NCI-H1105 treated with DMSO at 0.1 percent for 48 hours (cell line): ENCODE results near the gene CFAP99.
A peak's percentile ranks its signal among the peaks of the same experiment; 100 is the strongest.

Experiments
- DNase-seq: peaks from one replicate; lab custom pipeline; 2025; lab: John Stamatoyannopoulos, UW

Gene CFAP99

DNA sequence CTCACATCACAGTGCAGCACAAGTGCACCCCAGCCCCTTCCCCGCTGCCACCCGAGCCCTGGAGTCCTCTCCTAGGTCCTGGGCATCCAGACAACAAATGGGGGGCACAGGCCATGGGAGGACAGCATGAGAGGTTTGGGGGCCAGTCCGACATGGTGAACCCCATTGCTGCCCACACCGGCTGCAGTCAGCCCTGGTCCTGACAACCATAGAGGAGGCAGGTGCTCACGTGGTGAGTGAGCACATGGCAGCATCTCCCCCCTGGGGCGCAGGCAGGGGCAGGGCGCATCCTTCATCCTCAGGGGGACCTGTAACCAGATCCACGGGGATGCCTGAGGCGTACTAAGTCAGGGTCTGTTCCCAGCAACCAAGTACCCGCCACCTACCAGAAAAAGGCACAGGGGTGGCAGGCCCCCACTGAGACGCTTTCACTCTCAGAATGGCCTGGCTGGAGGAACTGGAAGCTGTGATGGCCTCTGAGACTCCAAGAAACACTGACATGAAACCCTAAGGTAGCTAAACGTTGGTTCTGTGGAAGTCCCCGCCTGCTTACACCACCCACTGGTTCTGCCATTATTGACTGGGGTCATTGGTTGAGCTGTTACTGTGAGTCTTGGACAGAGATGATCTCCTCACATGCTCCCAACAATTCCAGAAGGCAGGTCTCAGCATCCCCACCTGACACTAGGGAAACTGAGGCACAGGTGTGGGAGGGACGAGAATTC lies 6.8 kb upstream of the CFAP99 start:
- no peak for DNase-seq

- DNase-seq, result no peak
Measured at GRCh38 chr4:2412534-2412884, 6.2 kb upstream of the CFAP99 start.

GRCh38 chr4:2412885-2413716 lies 5.7 kb upstream of the CFAP99 start:
- peak; percentile 29 for DNase-seq

DNA sequence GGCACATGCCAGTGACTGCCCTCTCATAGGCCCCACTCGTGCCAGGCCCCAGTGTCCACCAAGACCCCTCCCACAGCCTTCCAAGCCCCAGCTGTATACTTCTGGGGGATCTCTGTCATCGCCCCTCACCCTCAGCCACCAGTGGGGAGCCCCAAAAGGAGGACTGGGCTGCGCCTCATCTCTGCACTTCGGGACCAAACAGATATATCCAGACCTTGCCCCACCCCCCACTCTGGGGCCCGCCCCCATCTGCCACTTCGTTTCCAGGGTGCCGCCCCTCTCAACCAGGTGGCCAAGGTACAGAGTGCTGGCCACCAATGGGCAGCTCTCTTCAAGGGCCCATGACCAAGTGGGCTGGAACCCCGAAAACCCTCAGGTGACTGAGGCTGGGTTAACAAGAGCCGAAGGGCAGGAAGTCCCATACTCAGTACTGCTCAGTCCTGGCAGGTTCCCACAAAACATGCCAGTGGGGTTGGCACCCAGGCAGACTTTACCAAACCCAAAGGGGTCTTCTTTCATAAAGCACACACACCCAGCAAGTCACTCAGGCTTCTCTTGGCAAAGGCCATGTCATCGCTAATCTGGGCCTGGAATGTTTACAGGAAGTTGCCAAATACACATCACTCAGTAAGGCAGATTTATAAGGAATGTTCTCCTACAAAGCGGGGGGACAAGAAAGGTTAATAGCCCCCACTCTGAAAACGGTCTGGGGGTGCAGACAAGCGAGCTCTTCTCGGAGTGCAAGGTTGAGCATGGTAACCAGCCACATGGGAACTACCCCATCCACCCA lies 4.7 kb upstream of the CFAP99 start:
- DNase-seq, result no peak

DNA sequence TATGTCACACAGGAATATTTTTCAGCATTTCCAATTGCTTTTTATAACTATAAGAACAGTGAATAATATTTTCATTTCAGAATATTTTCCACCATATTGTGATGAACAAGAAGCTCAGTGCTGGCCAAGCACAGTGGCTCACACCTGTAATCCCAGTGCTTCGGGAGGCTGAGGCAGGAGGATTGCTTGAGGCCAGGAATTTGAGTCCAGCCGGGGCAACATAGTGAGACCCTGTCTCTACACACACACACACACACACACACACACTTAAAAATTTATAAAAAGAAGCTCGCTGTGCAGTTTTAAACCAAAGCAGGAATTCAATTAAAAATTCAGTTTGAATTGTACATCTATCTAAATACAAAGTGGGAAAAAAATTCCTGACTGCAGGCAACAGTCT lies 3.5 kb upstream of the CFAP99 start:
- no peak for DNase-seq

DNA sequence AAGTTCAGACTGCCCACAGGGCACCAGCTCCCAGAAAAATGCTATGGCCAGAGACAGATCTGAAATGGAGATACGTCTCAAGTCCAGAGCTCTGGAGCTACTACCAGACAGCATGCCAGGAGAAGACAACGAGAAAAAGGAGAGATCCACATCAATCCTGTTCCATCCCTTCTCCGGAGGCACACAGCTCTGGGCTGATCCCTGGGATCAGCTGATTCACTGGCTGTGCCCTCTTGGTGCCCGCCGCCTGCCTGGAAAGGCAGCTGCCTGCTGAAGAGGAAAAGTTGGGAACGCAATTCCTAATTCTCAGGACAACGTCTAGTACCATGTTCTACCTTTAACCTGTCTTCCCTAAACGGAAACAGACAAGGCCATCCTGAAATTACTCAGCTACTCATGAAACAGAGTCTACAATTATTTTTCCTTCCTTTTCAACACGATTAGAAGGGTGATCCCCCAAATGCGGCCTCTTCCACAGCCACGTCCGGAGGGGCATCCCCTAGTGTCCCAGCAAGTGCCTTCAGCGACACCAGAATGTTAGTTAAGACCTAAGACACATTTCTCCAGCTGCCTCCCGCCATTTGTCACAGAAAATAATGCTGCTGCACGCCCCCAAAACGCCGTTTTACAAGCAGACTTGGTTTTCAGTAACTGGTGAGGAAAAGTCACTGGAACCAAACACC lies 2.7 kb upstream of the CFAP99 start:
- no peak for DNase-seq

DNA sequence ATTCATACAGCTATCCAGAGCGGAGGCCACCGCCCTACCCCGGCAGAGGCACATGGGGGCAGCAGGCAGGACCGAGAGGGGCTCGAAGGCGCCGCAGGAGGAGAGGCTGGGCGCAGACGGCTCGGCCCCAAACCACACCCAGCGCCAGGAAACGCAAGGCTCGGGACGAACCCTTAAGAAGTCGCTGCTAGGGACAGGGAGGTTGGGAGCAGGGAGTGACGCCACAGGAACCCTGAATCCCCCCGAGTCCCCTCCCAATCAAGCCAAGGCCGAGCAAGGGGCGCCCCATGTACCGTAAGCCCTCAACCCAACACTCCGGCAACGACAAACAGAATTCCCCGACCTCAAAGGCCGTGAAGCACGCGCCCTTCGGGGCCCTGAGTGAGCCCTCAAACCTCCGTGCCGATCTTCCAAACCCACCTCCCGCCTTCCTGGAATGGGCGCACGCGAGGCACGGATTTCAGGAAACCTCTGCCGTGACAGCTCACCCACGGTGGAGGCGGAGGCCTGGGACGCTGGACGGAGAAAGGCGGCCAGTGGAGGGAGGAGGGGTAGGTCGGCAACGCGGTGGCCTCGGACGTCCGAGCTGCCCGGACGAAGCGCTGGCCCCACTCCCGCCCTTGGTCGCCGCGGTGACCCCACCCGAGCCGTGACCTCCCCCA lies 2.1 kb upstream of the CFAP99 start:
- no peak for DNase-seq

- no peak for DNase-seq
Measured at GRCh38 chr4:2417226-2417764, 1.5 kb upstream of the CFAP99 start.

DNA sequence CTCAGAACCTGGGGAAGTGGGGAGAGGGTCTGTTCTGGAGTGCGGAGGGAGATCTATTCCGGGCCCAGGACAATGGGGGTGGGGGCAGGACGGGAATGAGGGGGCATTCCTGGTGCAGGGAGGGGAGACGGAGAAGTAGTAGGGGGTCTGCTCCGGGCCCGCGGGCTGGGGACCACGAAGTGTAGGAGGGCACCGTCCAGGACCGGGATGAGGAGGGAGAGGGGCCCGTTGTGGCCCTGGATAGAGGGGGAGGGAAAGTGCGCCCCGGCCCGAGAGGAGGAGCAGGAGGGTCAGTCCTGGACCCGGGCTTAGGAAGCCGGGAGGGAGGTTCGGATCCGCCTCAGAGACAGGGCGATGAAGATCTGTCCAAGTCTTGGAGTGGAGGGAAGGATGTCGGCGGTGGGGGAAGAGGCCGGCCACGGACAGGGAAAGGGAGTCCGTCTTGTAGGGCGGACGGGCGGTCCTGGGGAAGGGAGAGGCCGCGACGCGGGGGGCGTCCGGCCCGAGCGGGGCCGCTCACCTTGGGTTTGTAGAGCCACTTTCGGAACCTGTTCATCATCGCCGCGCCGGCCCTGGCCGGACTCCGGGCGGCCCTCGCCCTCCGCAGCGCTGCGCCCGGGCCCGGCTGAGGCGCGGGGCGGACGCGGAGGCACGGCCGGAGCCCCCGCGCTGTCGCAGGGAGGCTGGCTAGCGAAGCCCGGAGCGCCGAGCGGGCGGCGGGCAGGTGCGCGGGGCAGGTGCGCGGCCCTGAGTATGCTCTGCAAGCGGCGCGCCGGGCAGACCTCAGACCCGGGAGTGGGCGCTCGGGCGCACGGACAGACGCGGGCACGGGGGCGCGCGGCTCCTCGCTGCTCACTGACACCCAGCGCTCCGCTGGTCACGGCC lies 748 bp upstream of the CFAP99 start, which contains the start of gene ZFYVE28:
ZFYVE28 (minus strand) TSS at position 881 of the 885 bp plus-strand sequence; CDS start at position 559, 322 bp downstream.
- DNase-seq, result no peak

GRCh38 chr4:2419814-2420213 lies 1.1 kb downstream of the CFAP99 start:
- DNase-seq, result no peak

DNA sequence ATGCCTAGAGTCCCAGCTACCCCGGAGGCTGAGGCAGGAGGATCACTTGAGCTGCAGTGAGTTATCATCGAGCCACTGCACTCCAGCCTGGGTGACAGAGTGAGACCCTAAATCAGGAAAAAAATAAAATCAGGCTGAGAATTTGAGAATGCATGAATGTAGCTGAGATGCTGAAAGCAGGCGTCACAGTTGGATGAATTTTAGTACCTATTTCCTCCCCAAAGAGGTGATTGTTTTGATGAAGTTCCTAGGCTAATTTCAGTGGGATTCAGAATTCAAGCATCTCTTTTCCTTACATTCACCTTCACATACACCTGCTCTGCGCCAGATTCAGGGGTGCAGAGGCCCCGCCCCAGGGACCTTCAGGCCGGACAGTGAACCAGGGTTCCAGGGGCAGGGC lies 3.2 kb downstream of the CFAP99 start:
- no peak for DNase-seq

GRCh38 chr4:2423066-2423465 lies 4.3 kb downstream of the CFAP99 start:
- DNase-seq, result no peak

DNA sequence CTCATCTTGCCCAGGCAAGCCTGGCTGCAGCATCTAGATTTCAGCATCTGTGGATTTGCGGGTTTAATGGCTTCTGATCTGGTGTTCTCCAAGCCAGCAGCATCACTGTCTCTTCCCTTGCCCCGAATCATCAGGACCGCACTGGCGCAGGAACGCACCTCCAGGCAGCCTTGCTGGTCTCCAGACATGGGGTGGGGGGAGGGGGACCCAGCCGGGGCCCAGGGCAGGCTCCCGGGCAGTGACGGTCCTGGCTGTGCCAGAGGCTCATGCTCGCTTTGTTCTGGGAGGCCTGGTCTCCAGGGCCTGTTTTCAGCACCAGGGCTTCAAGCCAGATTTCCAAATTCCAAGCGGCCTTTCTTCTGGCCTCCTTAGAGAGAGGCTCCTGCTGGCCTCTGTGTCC lies 4.9 kb downstream of the CFAP99 start:
- no peak for DNase-seq

GRCh38 chr4:2424581-2424980 lies 5.8 kb downstream of the CFAP99 start:
- no peak for DNase-seq

DNA sequence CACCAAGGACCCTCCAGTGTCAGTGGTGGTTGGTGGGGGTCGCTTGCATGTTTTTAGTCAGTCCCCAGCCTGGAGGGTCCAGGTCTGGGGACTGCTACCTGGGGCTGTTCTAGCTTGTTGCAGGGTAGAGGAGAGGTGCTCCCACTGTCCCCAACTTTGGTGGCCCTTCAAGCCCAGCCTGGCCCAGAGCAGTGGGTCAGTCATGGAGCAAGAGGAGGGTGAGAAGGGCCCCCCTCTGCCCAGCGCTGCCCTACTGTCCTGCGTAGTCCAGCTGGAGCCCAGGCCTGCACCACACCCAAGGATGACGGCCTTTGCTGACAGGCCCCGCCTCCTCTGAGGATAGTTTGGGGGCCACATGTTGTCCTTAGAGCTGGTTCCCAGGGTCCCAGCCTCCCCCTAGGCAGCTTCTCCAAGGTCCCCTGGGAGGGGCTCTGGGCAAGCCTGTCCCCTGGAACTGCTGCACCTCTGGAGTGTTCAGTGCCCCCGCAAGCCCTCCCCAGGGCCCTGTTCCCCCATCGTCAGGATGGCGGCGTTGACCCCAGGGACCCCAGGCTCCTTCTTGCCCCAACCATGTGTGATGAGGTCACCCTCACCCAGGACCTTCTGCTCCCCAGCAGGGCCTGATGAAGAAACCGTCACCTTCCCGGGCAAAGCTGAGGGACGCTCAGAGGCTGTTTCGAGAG lies 6.8 kb downstream of the CFAP99 start:
- no peak for DNase-seq

DNA sequence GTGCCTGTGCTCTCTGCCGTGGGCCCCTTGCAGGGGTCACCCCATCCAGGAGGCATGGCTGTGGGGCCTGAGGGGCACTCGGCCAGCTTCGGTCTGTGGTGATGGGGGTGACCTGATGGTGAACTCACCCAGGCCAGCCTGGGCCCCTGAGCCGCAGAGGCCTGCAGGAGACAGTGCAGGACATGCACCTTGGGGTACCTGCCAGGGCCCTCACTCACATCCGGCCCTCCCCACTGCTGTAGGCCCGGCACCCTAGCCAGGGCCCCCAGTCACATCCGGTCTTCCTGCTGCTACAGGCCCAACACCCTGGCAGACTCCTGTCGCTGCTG lies 7.3 kb downstream of the CFAP99 start:
- DNase-seq, result no peak

DNA sequence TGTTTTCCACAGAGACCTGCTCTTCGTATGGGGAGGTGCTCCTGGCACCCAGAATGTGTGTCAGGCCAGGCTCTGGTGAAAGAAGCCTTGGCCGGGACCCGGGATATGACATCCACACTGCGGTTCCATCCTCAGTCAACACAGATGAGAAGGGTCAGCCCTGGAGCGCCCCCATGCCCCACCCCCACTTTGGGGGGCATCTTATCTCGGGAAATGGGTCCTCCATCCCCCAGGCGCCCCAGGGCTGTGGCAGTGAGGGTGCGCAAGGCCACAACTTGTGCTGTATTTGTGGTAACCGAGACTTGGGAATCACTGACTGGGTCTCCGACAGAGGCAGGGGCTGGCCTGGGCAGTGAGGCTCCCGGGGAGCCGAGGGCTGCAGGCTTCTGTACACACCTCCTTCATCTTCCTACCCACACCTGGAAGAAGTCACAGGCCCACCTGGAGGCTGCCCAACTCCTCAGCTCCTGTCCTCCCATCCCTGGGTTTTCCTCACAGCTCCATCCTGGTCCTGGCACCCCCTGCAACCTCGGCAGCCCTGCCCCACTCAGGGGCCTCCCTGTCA lies 8.0 kb downstream of the CFAP99 start:
- DNase-seq, result no peak

GRCh38 chr4:2427383-2428334 lies 8.9 kb downstream of the CFAP99 start:
- DNase-seq, result no peak
